NCI-H345 treated with DMSO at 0.1 percent for 48 hours (cell line): ENCODE measurements around the gene DTNBP1.

ENCODE experiments used
- DNase-seq: peaks from one replicate; lab custom pipeline; 2025; ENCODE audit not compliant: unreplicated experiment; lab: John Stamatoyannopoulos, UW

The DTNBP1 gene

DNA sequence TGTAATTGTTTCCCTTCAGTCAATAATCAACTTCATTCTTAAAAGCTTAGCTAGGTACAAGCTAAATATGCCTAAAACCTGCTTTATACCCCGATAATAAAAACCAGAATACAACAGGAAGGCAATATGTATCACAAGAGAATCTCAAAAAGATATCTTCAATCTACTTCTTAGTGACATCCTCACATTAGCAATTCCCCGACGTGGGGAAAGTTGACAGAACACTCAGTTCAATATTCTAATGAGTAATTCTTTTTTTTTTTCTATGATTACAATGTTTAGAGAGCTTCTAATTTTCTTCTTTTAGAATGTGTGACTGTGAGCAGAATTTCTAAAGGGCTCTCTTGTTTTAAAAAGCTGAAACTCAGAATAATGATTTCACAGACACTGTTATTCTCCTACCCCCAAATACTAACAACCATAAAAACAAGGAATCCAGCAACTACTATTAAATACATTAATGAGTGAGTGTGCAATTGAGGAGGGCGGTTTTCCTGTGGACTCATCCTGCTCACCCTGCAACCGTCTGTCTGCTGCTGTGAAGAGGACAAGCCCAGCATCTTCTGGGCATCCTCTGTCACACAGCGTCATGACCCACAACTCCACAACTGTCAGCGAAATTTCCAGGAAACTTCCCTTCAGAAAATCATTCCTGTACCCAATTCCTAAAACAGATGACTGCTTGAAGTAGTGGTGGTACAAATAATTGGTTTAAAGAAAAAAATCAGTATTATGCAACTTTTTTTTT lies 68.1 kb downstream of the DTNBP1 start:
- DNase-seq = no peak

DNA sequence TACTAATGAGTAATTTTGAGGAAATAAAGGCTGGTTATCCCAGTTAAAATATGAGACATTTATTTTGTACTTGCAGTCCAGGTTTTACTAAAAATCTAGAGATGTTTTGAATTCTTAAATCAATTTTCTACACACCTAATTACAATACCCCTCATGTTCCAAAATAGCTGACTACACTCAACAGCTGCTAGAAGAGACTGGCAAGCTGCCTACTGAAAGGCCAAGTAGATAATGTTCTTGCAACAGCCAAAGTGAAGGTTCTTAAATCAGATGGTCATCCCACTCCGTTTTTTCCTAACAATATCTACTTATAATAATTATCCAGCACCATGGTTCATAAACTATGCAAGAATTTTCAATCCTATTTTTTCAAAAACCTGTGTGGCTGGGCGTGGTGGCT lies 69.0 kb downstream of the DTNBP1 start:
- no peak for DNase-seq

DNA sequence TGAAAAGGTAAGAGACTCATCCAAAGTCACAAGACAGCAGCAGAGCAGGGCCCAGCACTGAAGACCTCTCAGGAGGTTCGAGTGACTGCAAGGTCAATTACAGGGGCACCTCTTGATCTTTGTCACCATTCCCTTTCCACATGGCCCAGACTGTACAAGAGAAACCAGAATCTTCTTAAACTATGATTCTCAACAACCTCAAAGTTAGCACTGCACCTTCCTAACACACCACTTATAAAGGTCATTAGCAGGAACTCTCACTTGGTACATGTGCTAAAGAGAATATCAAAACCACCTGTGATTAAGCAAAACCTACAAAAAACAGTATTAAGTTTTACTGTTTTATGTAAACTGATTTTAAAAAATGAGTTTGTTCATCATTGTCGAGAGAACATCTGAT lies 70.2 kb downstream of the DTNBP1 start:
- DNase-seq = no peak

DNA sequence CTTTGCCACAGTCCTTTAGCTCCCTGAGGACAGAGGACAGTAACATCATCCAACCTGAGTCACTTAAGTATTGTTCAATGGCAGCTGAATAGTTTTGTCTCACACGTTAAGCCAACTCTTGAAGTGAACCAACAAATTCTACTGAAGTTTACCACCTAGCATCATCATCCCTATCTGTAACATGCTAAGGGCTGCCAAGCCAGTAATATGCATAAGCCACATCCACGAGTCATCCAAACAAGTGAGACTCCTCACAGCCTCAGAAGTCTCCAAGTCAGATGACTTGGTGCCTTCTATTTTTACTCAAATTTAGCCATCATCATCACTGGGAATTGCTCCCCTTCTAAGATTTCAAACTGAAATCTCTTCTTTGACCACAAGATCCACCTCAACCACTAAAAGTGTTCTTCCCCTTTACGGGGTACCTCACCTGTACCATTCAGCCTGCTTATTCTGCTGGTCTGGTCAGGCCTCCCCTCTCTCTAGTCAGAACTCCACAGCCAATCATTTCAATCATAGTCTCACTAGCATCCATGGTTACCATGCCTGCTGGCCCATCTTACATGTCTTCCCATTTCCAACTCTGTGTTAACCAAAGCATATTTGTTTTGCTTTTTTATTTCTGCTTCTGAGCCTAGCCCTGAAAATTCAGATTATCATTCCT lies 73.7 kb downstream of the DTNBP1 start:
- DNase-seq = no peak

DNA sequence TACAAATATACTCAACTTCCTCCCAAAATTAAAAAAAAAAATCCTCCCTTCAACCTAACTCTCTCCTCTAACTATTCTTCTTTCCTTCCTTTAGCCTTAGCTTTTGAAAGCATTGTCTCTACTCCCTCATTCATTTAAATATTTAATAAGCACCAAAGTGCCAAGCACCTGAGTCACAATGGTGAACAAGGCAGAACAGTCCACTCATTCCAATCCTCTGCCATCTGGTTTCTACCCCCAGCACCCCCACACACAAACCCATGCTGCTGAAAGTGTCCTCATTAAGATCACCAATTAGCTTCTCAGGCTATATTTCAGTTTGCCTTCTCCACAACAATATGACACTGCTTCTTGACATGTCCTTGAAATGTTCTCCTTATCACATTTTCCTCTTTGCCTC lies 76.3 kb downstream of the DTNBP1 start:
- DNase-seq = no peak

DNA sequence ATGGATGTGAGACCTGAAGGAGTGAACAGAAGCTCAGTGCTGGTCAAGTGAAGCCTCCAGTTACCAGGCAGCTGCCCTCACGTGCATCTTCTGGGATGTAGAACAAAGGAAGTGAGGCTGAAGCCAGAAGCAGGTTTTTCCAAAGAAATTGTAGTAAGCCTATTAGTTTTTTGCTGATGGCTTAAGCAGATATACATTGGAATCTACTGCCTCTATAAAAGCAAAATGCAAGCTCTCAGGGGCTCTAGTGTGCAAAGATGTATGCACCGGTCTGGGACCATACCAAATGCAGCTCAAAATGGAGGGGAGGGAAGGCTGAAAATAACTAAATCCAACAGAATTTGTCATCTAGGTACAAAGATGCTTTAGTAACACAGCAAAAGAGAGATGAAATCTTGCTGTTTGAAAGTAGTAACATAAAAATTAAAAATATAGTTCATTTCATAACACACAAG lies 77.0 kb downstream of the DTNBP1 start:
- DNase-seq = no peak

DNA sequence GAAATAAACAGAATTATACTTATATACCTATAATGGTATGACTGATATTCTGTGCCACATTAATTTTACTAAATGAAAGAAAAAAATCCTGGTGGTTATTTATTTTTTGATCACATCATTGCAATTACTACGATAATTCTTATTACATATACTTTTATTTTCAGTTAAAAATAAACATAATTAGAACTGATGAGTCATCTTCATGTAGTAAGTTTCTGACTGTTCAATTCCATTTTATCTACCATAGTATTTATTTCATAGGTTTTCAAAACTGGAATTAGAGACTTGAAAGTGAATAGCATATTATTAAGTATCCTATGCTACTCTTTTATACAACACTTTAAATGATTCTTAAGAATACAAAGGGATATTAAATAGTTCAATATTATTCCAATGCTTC lies 80.3 kb downstream of the DTNBP1 start:
- DNase-seq = no peak

DNA sequence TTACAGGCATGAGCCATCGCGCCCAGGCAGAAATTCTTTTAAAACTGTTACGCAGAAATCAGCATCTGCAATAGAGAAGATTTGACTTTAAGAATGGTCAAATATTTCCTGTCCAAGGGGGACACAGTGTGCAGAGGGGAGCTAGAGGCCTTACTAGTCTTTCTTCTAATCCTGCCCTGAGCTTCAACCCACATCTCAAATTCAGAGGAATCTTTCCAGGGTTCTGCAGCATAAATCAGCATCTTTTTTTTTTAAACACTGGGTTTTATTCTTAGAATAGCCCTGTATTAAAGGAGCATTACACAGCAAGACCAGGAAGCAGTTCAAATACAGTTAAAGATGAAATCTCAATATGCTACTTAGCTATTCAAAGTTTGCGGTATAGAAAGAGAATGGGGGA lies 81.1 kb downstream of the DTNBP1 start:
- no peak for DNase-seq

DNA sequence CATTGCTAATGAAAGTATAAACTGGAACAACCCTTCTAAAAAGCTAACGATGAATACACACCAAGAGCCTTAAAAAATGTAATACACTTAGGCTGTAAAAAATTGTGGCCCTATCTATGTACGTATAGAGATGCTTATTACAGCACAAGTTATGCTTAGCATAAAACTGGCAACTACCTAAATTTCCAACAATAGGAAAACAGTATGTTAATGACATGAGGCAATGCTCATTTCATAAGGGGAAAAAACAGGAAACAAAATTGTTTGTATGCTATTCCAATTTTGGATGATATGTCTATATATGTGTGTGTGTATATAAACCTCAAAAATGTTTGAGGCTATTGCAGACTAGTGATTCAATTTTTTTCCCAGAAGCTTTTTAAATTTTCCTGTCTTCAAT lies 82.5 kb downstream of the DTNBP1 start:
- no peak for DNase-seq

DNA sequence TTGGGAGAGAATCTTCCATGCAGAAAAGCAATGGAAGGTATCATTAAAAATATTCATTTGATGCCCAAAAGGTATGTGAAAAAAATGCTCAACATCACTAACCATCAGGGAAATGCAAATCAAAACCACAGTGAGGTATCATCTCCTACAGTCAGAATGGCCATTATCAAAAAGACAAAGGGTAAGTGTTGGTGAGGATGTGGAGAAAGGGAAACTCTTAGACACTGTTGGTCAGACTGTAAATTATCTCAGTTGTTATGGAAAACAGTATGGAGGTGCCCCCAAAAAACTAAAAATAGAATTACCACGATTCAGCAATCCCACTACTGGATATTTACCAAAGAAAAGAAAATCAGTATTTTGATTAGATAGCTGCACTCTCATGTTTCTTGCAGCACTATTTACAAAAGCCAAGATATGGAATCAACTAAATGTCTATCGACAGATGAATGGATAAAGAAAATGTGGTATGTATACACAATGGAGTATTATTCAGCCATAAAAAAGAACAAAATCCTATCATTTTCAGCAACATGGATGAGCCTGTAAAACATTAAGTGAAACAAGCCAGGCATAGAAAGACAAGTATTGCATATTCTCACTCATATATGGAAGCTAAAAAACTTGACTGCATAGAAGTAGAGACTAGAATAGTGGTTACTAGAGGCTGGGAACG lies 84.0 kb downstream of the DTNBP1 start:
- DNase-seq = no peak

DNA sequence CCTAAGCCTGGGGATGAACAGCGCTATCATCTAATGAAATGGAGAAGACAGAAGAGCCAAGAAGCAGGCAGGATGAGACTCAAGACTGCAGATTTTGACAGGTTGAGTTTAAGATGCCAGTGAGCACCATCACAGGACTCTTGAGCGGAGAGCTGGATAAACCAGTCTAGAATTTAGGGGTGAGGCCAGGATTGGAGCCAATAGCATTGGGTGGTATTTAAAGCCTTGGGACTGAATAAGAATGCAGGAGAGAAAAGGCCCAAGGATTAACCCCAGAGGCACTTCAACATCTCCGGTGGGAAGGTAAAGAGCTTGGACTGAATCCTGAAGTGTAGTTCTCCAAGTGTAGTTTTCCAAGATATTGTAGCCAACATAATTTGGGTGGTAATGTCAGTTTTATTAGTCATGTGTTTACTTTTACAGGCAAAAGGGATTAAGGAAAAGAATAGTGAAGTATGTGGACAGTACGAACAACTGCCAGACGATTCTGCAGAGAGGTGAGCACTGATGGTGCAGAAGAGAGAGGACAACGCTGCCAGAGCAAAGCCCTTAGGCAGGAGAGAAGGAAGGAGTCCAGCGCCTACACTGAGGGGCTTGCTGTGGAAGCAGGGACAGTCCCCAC lies 85.2 kb downstream of the DTNBP1 start:
- no peak for DNase-seq

DNA sequence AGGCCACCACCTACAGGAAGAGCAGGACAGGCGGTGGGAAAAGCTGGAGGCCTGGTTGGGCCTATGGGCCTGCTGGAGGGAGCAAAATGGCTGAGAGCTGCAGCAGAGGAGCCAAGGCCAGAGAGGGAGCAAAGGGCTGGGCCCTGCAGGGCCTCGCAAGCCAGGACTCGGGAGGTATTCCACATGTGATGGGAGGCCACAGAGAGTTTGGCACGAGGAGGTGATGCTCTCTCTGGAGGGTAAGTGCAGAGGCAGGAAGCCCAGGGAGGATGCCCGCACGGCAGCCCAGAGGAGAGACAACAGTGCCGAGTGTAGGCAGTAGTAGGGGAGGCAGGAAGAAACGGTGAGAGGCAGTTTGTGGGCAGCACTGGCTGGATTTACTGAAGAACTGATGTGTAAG lies 85.7 kb downstream of the DTNBP1 start:
- no peak for DNase-seq

DNA sequence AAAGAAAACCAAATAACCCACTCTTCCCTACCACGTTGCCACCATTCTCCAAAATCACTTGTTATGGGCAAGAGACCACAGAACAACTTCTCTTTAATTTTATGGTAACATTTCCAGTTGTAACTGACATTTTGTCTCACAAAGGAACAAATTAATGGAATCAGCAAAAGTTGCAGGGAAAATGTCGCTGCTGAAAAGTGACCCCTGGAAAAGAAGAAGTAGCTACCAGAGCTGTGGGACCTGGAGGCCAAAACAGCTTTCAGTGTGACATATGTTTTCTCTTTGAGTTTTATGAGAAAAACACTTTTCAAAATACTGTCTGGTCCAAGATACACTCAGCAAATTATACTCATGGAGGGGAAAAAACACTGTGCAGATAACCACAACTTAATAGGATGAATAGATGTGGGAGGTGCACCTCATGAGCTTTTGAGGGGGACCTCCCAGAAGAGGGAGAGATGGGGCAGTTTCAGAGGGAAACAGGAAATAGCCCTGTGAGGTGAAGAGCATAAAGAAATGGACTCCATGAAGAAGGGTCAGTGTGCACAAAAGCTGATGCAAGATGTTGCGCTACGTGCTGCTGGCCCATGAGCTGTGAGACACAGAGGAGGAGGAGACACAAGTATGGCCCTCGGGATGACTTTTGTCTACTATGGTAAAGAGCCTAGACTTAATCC lies 87.3 kb downstream of the DTNBP1 start:
- no peak for DNase-seq

DNA sequence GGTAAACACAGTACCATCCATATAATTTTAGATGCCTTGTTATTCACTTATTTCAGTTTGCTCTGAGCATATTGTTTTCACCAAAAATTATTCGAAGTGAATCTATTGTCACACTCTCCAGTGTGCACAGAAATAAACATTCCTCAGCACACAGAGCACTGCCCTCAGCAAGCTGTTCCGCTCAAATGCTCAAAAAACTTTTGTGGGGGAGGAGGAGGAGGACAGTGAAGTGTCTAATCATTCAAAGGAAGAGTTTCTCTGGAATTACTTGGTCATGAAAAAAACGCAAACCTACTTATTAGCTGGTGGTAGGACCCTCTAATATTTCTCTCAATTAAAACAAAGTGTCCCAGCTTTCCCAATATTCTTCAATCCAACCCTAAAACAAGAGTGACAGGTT lies 88.3 kb downstream of the DTNBP1 start:
- no peak for DNase-seq

DNA sequence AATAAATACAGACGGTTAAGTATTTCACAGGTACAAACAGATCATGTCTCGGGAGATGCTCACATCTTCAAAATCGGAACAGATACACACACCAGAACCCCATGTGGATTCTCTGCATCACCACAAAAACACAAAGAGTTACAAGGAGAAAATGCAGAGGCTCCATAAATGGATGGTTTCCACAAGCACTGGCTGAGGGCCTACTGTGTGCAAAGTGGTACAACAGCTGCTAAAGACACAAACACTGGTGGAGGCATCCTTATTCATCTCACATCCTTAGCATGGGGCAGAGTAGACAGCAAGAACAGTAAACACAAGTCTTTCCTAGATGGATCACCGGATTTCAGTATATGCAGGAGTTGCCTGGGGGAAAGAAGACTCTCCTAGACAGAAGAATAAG lies 88.8 kb downstream of the DTNBP1 start:
- DNase-seq = no peak

DNA sequence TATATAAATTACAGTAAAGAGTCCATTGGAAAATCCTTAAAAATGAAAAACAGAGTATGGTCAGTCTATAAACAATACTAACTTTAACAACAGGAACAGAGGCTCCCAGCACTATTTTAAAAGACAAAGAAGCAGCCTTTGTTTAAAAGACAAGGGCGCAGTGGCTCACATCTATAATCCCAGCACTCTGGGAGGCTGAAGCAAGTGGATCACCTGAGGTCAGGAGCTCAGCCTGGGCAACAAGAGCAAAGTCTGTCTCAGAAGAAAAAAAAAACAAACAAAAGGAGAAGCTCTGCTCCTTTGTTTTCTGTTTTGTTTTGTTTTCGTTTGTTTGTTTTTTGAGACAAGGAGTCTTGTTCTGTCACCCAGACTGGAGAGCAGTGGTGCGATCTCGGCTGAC lies 89.4 kb downstream of the DTNBP1 start:
- no peak for DNase-seq

DNA sequence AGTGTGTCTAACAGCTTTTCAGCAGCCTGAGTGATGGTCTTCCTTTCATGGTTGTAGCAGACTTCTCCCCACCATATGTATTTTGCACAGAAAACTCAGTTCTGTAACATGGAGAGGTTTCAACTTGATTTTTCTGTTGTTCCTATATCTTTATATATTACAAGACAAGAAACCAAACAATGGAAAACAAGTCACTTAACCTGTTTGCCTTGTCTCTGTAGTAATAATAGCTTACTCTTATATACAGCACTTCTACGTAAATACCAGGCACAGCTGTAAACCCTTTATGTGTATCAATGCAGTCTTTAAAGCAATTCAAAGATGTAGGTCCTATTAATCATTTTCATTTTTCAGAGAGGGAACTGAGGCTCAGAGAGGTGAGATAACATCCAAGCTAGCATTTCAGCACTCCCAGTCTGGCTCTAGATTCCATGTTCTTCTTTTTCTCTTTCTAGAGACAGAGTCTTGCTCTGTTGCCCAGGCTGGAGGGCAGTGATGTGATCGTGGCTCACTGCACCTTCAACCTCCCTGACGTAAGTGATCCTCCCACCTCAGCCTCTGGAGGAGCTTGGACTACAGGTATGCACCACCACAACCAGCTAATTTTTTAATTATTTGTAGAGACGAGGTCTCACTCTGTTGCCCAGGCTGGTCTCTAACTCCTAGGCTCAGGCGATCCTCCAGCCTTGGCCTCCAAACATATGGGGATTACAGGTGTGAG lies 90.4 kb downstream of the DTNBP1 start:
- no peak for DNase-seq

DNA sequence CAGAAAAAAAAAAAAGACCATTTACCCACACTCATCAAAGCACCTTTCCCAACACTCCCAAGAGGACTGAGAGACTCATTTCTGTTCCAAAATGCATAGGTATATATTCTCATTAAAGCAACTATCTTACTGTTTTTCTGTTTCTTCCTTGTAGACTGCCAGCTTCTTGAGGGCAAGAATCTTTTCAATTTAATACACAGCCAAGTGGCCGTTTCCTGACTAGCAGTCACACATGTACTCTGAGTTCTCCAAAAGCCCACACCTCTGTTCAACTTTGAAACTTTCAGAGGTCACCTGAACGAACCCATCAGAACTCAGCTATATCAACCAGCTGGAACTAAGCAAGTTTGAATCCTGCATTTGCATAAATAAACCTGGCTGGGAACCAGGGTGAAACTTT lies 92.7 kb downstream of the DTNBP1 start:
- DNase-seq = no peak

DNA sequence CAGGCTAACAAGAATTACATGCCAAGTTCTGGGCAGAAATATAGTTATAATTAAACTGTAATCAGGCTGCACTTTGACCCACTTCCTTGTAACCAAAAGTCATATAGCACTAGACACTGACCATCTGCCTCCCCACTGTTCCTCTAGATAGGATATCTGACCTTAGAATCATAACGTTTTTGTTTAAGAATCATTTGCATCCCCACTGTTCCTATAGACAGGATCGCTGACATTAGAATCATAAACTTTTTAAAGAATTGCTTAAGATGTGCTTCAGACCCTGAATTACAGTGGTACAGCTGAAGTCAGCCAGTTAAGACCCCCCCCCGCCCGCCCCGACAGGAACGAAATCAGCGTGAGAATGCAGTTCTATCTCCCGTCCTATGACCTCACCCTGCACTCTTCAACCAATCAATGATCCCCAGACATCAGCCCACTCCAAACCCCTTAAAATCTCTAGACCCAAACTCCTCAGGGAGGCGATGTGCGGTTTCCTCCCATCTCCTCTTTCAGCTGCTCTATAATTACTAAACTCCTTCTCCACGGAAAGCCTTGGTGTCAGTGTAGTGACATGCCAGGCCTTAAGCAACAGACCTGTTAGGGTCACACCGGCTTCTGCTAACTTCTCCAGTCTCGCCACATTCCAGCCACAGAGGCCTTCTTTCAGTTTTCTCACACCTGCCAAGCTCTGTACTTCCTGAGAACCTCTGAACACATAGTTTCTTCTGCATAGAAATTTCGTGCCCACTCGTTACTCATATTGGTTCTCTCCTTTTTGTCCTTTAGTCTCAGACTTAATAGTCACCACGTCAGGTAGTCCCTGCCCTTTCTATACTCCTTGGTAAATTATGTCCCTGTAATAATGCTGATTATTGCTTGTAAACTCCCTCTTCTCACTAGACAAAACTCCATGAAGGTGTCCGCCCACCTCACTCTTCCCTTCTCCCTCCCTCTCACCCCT lies 93.5 kb downstream of the DTNBP1 start:
- DNase-seq = no peak

DNA sequence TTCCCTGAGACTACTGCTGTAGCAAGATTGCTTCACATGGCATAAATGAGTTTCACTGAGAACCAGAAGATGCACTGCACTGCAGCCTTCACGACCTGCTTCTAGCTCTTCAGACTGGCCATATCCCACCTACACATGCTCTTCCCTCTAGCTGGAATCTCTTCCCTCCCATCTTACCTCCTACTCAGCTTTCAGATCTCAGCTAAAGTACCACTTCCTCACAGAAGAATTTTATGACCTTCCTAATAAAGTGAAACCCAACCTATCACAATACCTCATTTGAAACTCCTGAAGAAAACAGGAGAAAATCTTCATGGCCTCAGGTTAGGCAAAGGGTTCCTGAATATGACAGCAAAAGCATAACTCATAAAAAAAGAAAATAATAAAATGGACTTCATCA lies 99.9 kb downstream of the DTNBP1 start:
- DNase-seq = no peak
